Endothelial cell of umbilical vein (primary cell): Measurements from ENCODE around the gene CELF5.

Experiments used
- EZH2 ChIP-seq: IDR thresholded peaks from 2 replicates; pipeline ENCODE4 v1.6.1; 2012; ENCODE audit warnings: borderline replicate concordance, low read depth, mild to moderate bottlenecking, moderate library complexity, low read length, inconsistent platforms; ENCODE audit not compliant: severe bottlenecking
- FOS ChIP-seq: IDR thresholded peaks from 2 replicates; pipeline ENCODE4 v1.6.1; 2011; ENCODE audit warnings: mild to moderate bottlenecking, low read length, moderate library complexity, borderline replicate concordance; ENCODE audit not compliant: insufficient read depth
- GATA2 ChIP-seq: IDR thresholded peaks from 2 replicates; pipeline ENCODE4 v1.7.0; 2011; ENCODE audit warnings: low read depth, mild to moderate bottlenecking, moderate library complexity, mixed read lengths, low read length; ENCODE audit not compliant: insufficient read length, insufficient read depth
- POLR2A ChIP-seq: IDR thresholded peaks from 2 replicates; pipeline ENCODE4 v1.6.1; 2012; ENCODE audit warnings: low read depth, mild to moderate bottlenecking, control low read depth, low read length
- POLR2AphosphoS5 ChIP-seq: IDR thresholded peaks from 2 replicates; pipeline ENCODE4 v1.6.1; 2012; ENCODE audit warnings: low read depth, mild to moderate bottlenecking, control low read depth, low read length, moderate library complexity; ENCODE audit not compliant: insufficient read depth
- TF ChIP-seq, protein P1 (sequence below), 2 donors: IDR thresholded peaks; 1 replicate in 1 of 2; 2 replicates in 1 of 2; pipeline ENCODE4 v1.5.1; 2011; ENCODE audit warnings: low read length in 2 of 2, mild to moderate bottlenecking in 2 of 2, moderate library complexity in 2 of 2, control low read depth in 1 of 2, inconsistent platforms in 1 of 2, low read depth in 1 of 2; ENCODE audit not compliant: insufficient read depth in 1 of 2; ENCODE audit errors: extremely low read depth in 1 of 2
- TF ChIP-seq, protein P2 (sequence below): IDR thresholded peaks from 2 replicates; pipeline ENCODE4 v1.6.1; 2011; ENCODE audit not compliant: insufficient read depth, insufficient read length

DNA sequence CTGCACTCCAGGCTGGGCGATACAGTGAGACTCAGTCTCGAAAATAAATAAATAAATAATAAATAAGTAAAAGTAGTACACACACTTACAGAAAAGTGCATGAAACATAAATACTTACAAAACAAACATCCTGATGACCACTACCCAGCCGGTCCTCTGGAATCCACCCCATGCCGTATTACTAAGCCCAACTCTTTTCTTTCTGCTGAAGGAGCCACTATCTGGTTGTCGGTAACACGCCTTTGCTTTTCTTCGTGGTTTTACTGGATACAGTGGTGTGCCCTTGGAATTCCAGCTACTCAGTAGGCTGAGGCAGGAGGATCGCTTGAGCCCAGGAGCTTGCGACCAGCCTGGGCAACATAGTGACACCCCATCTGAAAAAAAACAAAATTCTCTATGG is 39.4 kb downstream of the CELF5 start:
- TF ChIP-seq, protein P1, sequence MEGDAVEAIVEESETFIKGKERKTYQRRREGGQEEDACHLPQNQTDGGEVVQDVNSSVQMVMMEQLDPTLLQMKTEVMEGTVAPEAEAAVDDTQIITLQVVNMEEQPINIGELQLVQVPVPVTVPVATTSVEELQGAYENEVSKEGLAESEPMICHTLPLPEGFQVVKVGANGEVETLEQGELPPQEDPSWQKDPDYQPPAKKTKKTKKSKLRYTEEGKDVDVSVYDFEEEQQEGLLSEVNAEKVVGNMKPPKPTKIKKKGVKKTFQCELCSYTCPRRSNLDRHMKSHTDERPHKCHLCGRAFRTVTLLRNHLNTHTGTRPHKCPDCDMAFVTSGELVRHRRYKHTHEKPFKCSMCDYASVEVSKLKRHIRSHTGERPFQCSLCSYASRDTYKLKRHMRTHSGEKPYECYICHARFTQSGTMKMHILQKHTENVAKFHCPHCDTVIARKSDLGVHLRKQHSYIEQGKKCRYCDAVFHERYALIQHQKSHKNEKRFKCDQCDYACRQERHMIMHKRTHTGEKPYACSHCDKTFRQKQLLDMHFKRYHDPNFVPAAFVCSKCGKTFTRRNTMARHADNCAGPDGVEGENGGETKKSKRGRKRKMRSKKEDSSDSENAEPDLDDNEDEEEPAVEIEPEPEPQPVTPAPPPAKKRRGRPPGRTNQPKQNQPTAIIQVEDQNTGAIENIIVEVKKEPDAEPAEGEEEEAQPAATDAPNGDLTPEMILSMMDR (IDR thresholded peaks at IDR 0.05; ENCODE audit: extremely low read depth in 1 of 2, insufficient read depth in 1 of 2, low read depth in 1 of 2, low read length in 2 of 2) = no peak
- TF ChIP-seq POLR2AphosphoS5 (no peak), POLR2A (no peak), EZH2 (no peak), FOS (no peak), GATA2 (no peak)
- TF ChIP-seq, protein P2, sequence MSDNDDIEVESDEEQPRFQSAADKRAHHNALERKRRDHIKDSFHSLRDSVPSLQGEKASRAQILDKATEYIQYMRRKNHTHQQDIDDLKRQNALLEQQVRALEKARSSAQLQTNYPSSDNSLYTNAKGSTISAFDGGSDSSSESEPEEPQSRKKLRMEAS = no peak
